Tibial artery (tissue), 4 donors: Measurements from ENCODE around the gene MAN1B1.

Experiments used
- DNase-seq, 2 donors: peaks; one replicate each; pipeline ENCODE4 v3.0.0-alpha.2; 2019
- H3K27ac ChIP-seq, 2 donors: fragments of 200-600 bp; sonication (generic) in 1 of 2; 1 replicate in 1 of 2; 2 replicates in 1 of 2; pipeline ENCODE4 v1.5.1; 2018 to 2019; ENCODE audit warnings: mild to moderate bottlenecking in 1 of 2
- H3K27me3 ChIP-seq, 2 donors: fragments of 200-600 bp; sonication (generic) in 1 of 2; one replicate each; pipeline versions ENCODE4 v1.5.1 to v1.6.0; 2016 to 2019
- H3K36me3 ChIP-seq, 3 donors: fragments of 200-600 bp; sonication (generic) in 2 of 3; one replicate each; pipeline ENCODE4 v1.5.1; 2016 to 2019; ENCODE audit warnings: mild to moderate bottlenecking in 2 of 3
- H3K4me1 ChIP-seq, 4 donors: fragments of 200-600 bp; sonication (generic) in 2 of 4; 1 replicate in 3 of 4; 2 replicates in 1 of 4; pipeline ENCODE4 v1.5.1; 2016 to 2019
- H3K4me3 ChIP-seq, 2 donors: fragments of 200-600 bp; sonication (generic) in 1 of 2; 1 replicate in 1 of 2; 2 replicates in 1 of 2; pipeline ENCODE4 v1.5.1; 2018 to 2019; ENCODE audit warnings: mild to moderate bottlenecking in 2 of 2
- H3K9me3 ChIP-seq, 3 donors: fragments of 200-600 bp; sonication (generic) in 1 of 3; one replicate each; pipeline ENCODE4 v1.5.1; 2016 to 2019
- CTCF ChIP-seq, 2 experiments: fragments of 200-600 bp in 1 of 2; fragments of 450-650 bp in 1 of 2; IDR thresholded peaks; one replicate each; pipeline ENCODE4 v1.5.1; 2017 to 2019; ENCODE audit warnings: antibody characterized with exemption in 2 of 2, mild to moderate bottlenecking in 1 of 2, moderate library complexity in 1 of 2
- intact Hi-C: fragments of 100-400 bp; cut with DNase I; formaldehyde crosslinking; loops from one replicate; pipeline ENCODE4 v1.15.0; 2023; ENCODE audit warnings: low total_unique reads

The MAN1B1 gene

GRCh38 chr9:137157618-137158415 lies 71.0 kb downstream of the MAN1B1 start:
- H3K27me3 ChIP-seq = peaks cover 7 to 74% of the 10 kb centered on the region in 2 donors
- no peaks in the 10 kb centered on the region for H3K9me3 ChIP-seq
- peaks cover 0 to 33% (median 19%) of the 10 kb centered on the region in 4 donors for H3K4me1 ChIP-seq
- H3K27ac ChIP-seq = no peak overlapping the region
- intact Hi-C loops = no loop called here
- no peak for DNase-seq
- H3K36me3 ChIP-seq = no peaks in the 10 kb centered on the region
- no peak overlapping the region for H3K4me3 ChIP-seq
- no peak for TF ChIP-seq CTCF (IDR thresholded peaks at IDR 0.05)

GRCh38 chr9:137158625-137159024 lies 71.8 kb downstream of the MAN1B1 start:
- Histone ChIP-seq H3K4me3 (no peak overlapping the region), H3K4me1 (peaks cover 0 to 41% (median 27%) of the 10 kb centered on the region in 4 donors), H3K9me3 (no peaks in the 10 kb centered on the region), H3K27ac (no peak overlapping the region), H3K36me3 (no peaks in the 10 kb centered on the region), H3K27me3 (peaks cover 7 to 82% of the 10 kb centered on the region in 2 donors)
- TF ChIP-seq CTCF (IDR thresholded peaks at IDR 0.05) = no peak
- no peak for DNase-seq
- intact Hi-C loops = no loop called here
